Liver (tissue), 9 donors: ENCODE measurements around the gene RPL27A. TPM values are rescaled to one million over a fixed set of nuclear protein-coding genes. Genes with fewer than 3 reads are reported as not detected.

Experiments
- DNase-seq: peaks from one replicate; pipeline ENCODE4 v3.0.0-alpha.2; 2017; ENCODE audit warnings: low spot score
- H3K27ac ChIP-seq, 2 donors: one replicate each; pipeline ENCODE4 v1.7.0; 2013; ENCODE audit warnings: inconsistent platforms in 2 of 2, low read length in 2 of 2, control low read depth in 1 of 2, low read depth in 1 of 2, mild to moderate bottlenecking in 1 of 2
- H3K27me3 ChIP-seq, 4 donors: one replicate each; pipeline versions ENCODE4 v1.6.1 to v1.7.0; 2013; ENCODE audit warnings: low read length in 3 of 4, inconsistent platforms in 1 of 4, mild to moderate bottlenecking in 1 of 4, moderate library complexity in 1 of 4; ENCODE audit not compliant: control insufficient read depth in 4 of 4, insufficient read depth in 4 of 4
- H3K36me3 ChIP-seq, 4 donors: one replicate each; pipeline versions ENCODE4 v1.6.1 to v1.7.0; 2013; ENCODE audit warnings: low read length in 3 of 4, mild to moderate bottlenecking in 3 of 4, low read depth in 1 of 4, moderate library complexity in 1 of 4; ENCODE audit not compliant: control insufficient read depth in 4 of 4, insufficient read depth in 3 of 4
- H3K4me1 ChIP-seq, 4 donors: one replicate each; pipeline versions ENCODE4 v1.6.1 to v1.7.0; 2013; ENCODE audit warnings: low read length in 3 of 4, mild to moderate bottlenecking in 3 of 4, moderate library complexity in 1 of 4; ENCODE audit not compliant: control insufficient read depth in 4 of 4, insufficient read depth in 4 of 4
- H3K4me3 ChIP-seq, 3 donors: one replicate each; pipeline versions ENCODE4 v1.6.1 to v1.7.0; 2013; ENCODE audit warnings: low read length in 3 of 3, control low read depth in 1 of 3, low read depth in 1 of 3, mild to moderate bottlenecking in 1 of 3
- H3K9ac ChIP-seq, 2 donors: one replicate each; pipeline ENCODE4 v1.7.0; 2013; ENCODE audit warnings: low read length in 2 of 2, mild to moderate bottlenecking in 2 of 2, moderate library complexity in 2 of 2, control low read depth in 1 of 2, low read depth in 1 of 2
- H3K9me3 ChIP-seq, 4 donors: one replicate each; pipeline versions ENCODE4 v1.6.1 to v1.7.0; 2013; ENCODE audit warnings: low read length in 3 of 4; ENCODE audit not compliant: control insufficient read depth in 4 of 4
- ATF3 ChIP-seq: IDR thresholded peaks from 2 replicates; pipeline ENCODE4 v1.6.1; 2016; ENCODE audit warnings: antibody characterized with exemption
- EGR1 ChIP-seq, 2 donors: IDR thresholded peaks; 2 replicates each; pipeline ENCODE4 v1.6.1; 2016 to 2018; ENCODE audit warnings: antibody characterized with exemption in 2 of 2, low read depth in 2 of 2
- FOXA1 ChIP-seq: IDR thresholded peaks from 2 replicates; pipeline ENCODE4 v1.6.1; 2016; ENCODE audit warnings: antibody characterized with exemption
- FOXA2 ChIP-seq: IDR thresholded peaks from 2 replicates; pipeline ENCODE4 v1.6.1; 2016; ENCODE audit warnings: antibody characterized with exemption
- GABPA ChIP-seq, 2 donors: IDR thresholded peaks in 1 of 2; conservative IDR thresholded peaks in 1 of 2; 2 replicates each; pipeline ENCODE4 v1.6.1; 2016; ENCODE audit warnings: antibody characterized with exemption in 2 of 2, mild to moderate bottlenecking in 1 of 2, moderate library complexity in 1 of 2
- HNF4G ChIP-seq: IDR thresholded peaks from 2 replicates; pipeline ENCODE4 v1.6.1; 2016; ENCODE audit warnings: antibody characterized with exemption
- JUND ChIP-seq, 2 donors: IDR thresholded peaks; 2 replicates each; pipeline ENCODE4 v1.6.1; 2016; ENCODE audit warnings: antibody characterized with exemption in 2 of 2
- MAX ChIP-seq: IDR thresholded peaks from 2 replicates; pipeline ENCODE4 v1.6.1; 2016; ENCODE audit warnings: antibody characterized with exemption
- NR2F2 ChIP-seq: IDR thresholded peaks from 2 replicates; pipeline ENCODE4 v1.6.1; 2016; ENCODE audit warnings: antibody characterized with exemption
- RAD21 ChIP-seq, 2 donors: IDR thresholded peaks; 2 replicates each; pipeline ENCODE4 v1.6.1; 2016; ENCODE audit warnings: antibody characterized with exemption in 2 of 2, mild to moderate bottlenecking in 2 of 2
- RXRA ChIP-seq, 2 donors: IDR thresholded peaks; 2 replicates each; pipeline ENCODE4 v1.6.1; 2017 to 2018; ENCODE audit warnings: antibody characterized with exemption in 2 of 2, mild to moderate bottlenecking in 1 of 2
- YY1 ChIP-seq: IDR thresholded peaks from 2 replicates; pipeline ENCODE4 v1.6.1; 2016; ENCODE audit warnings: antibody characterized with exemption, mild to moderate bottlenecking
- WGBS: extraction: QIAGEN DNeasy Blood & Tissue Kit; methylation state at CpG from one replicate; pipeline ENCODE4 v1.1.7; 2013; 5-methylcytosine and 5-hydroxymethylcytosine counted together
- polyA plus RNA-seq, 2 donors: library from polyadenylated mRNA; stranded (reverse) in 1 of 2; unstranded in 1 of 2; fragments of 200-250 nt in 1 of 2; fragments of >200 nt in 1 of 2; fragmentation: Nextera tagmentation in 1 of 2; extraction: Ambion mirVana in 1 of 2; gene quantifications; one replicate each; pipeline versions ENCODE4 v1.2.1 to v1.2.3, GENCODE V29; 2013 to 2015
- total RNA-seq, 2 donors: library from RNA; depleted of rRNA; stranded (reverse); fragments of >200 nt; gene quantifications; one replicate each; pipeline ENCODE4 v1.2.3, GENCODE V29; 2014
- TF ChIP-seq, protein P1 (sequence below): IDR thresholded peaks from 2 replicates; pipeline ENCODE4 v1.6.1; 2016; ENCODE audit warnings: antibody characterized with exemption
- donor health status: healthy.
- donor health status: healthy.
- donor health status: healthy.
- donor health status: healthy.
- donor health status: healthy.

Gene RPL27A
- total and polyA plus RNA-seq, 4 donors = 178 to 928 (median 570) TPM

DNA sequence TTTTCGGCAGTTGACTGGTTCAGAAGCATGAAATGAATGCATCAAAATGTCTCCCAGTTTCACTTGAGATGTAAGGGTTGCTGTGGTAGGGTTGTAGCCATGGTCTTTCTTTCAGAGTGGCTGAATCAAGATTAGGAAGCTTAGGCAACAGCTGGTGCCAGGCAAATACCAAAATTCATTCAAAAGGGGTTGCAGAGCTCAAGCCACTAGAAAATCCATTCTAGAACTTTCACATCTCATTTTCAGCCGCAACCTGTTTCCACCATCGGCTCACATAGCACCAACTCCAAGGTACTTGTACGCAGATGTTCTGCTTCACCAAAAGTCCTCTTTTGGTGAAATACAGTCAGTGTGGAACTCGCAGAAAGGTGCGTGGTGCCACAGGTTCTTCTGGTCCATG lies 48.1 kb upstream of the RPL27A start (continued):
- TF ChIP-seq, protein P1, sequence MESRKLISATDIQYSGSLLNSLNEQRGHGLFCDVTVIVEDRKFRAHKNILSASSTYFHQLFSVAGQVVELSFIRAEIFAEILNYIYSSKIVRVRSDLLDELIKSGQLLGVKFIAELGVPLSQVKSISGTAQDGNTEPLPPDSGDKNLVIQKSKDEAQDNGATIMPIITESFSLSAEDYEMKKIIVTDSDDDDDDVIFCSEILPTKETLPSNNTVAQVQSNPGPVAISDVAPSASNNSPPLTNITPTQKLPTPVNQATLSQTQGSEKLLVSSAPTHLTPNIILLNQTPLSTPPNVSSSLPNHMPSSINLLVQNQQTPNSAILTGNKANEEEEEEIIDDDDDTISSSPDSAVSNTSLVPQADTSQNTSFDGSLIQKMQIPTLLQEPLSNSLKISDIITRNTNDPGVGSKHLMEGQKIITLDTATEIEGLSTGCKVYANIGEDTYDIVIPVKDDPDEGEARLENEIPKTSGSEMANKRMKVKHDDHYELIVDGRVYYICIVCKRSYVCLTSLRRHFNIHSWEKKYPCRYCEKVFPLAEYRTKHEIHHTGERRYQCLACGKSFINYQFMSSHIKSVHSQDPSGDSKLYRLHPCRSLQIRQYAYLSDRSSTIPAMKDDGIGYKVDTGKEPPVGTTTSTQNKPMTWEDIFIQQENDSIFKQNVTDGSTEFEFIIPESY = no peak
- TF ChIP-seq FOXA2 (no peak), ATF3 (no peak)

- DNase-seq = no peak
- peaks cover 0 to 6% (median 2%) of the 10 kb centered on the region in 4 donors for H3K9me3 ChIP-seq
- peak overlapping the region in 1 of 3 donors; percentile 7 for H3K4me3 ChIP-seq
Observed at GRCh38 chr11:8636127-8636526, 46.5 kb upstream of the RPL27A start.

GRCh38 chr11:8638300-8638699 lies 44.3 kb upstream of the RPL27A start:
- no peak for DNase-seq
- no peaks in the 10 kb centered on the region for H3K4me1 ChIP-seq
- WGBS = 95% methylated on average over 5 of the region's 5 CpGs
- TF ChIP-seq GABPA (IDR thresholded peaks at IDR 0.05 in 1 of 2, conservative IDR thresholded peaks at IDR 0.05 in 1 of 2) = no peak
- TF ChIP-seq RAD21 (IDR thresholded peaks at IDR 0.05) = no peak
- no peak for TF ChIP-seq EGR1 (IDR thresholded peaks at IDR 0.05; ENCODE audit: low read depth in 2 of 2)
- H3K4me3 ChIP-seq = no peak overlapping the region
- H3K9ac ChIP-seq = no peak overlapping the region
- H3K9me3 ChIP-seq = peaks cover 0 to 6% (median 2%) of the 10 kb centered on the region in 4 donors
- H3K27ac ChIP-seq = no peak overlapping the region
- peaks cover 17 to 85% (median 60%) of the 10 kb centered on the region in 4 donors for H3K36me3 ChIP-seq
- no peaks in the 10 kb centered on the region for H3K27me3 ChIP-seq

More at GRCh38 chr11:8636127-8636526, 46.5 kb upstream of the RPL27A start:
- H3K9ac ChIP-seq = no peak overlapping the region
- H3K4me1 ChIP-seq = no peaks in the 10 kb centered on the region
- TF ChIP-seq RAD21 (IDR thresholded peaks at IDR 0.05) (no peak), ATF3 (no peak), FOXA1 (no peak), YY1 (no peak), GABPA (IDR thresholded peaks at IDR 0.05 in 1 of 2, conservative IDR thresholded peaks at IDR 0.05 in 1 of 2) (no peak), JUND (IDR thresholded peaks at IDR 0.05) (no peak), RXRA (IDR thresholded peaks at IDR 0.05) (no peak), HNF4G (no peak), EGR1 (IDR thresholded peaks at IDR 0.05; ENCODE audit: low read depth in 2 of 2) (no peak), NR2F2 (no peak), MAX (no peak)
- TF ChIP-seq, protein P1 = no peak
- H3K27ac ChIP-seq = no peak overlapping the region
- peaks cover 12 to 70% (median 45%) of the 10 kb centered on the region in 4 donors for H3K36me3 ChIP-seq
- WGBS = 95% methylated on average over 2 of the region's 2 CpGs
- H3K27me3 ChIP-seq = no peaks in the 10 kb centered on the region
